Panc1 (cell line): ENCODE data around the gene CACNA1C. TPM values are rescaled to one million over a fixed set of nuclear protein-coding genes. Genes with fewer than 3 reads are reported as not detected.

Source experiments
- ATAC-seq: fragments of 200-7000 bp; cut with Tn5 transposase; 2 replicates; pipeline ENCODE4 v1.9.1; 2020; ENCODE audit warnings: mild to moderate bottlenecking, moderate library complexity
- BruUV-seq: library from RNA; stranded (reverse); fragments of 400-500 nt; replicated peaks from 2 replicates; lab custom pipeline; 2021; lab: Mats Ljungman, UMichigan
- CTCF ChIA-PET: fragments of 300-600 bp; sonication (Branson Sonifier 250); formaldehyde crosslinking; loops from one replicate; lab custom pipeline; 2022; ENCODE audit warnings: antibody characterized with exemption; lab: Charles Lee
- POLR2A ChIA-PET: fragments of 300-600 bp; sonication (Branson Sonifier 250); formaldehyde crosslinking; loops from one replicate; lab custom pipeline; 2022; ENCODE audit warnings: antibody characterized with exemption; lab: Charles Lee
- DNase-seq: peaks from one replicate; pipeline ENCODE4 v3.0.0-alpha.2; 2010; ENCODE audit warnings: low read depth, low spot score
- H3K27ac ChIP-seq: 2 replicates; pipeline ENCODE4 v1.5.1; 2011; ENCODE audit warnings: mild to moderate bottlenecking, low read length, inconsistent platforms
- H3K27me3 ChIP-seq: fragments of 200-500 bp; sonication (Bioruptor generic); 2 replicates; pipeline ENCODE4 v1.6.0; 2014; ENCODE audit warnings: low read length, inconsistent platforms; ENCODE audit not compliant: control insufficient read depth, insufficient read depth
- H3K36me3 ChIP-seq: fragments of 200-500 bp; sonication (Bioruptor generic); 2 replicates; pipeline ENCODE4 v1.5.1; 2014; ENCODE audit warnings: inconsistent platforms, mild to moderate bottlenecking, low read length, moderate library complexity; ENCODE audit not compliant: control insufficient read depth, insufficient read depth
- H3K4me1 ChIP-seq: 2 replicates; pipeline ENCODE4 v1.5.1; 2011; ENCODE audit warnings: inconsistent platforms, mild to moderate bottlenecking, low read length, moderate library complexity; ENCODE audit not compliant: control insufficient read depth, insufficient read depth
- H3K4me3 ChIP-seq, 2 experiments: 2 replicates each; pipeline ENCODE4 v1.5.1; 2011 to 2012; ENCODE audit warnings: low read depth in 2 of 2, low read length in 2 of 2, mild to moderate bottlenecking in 2 of 2, inconsistent platforms in 1 of 2, moderate library complexity in 1 of 2
- H3K9me3 ChIP-seq: fragments of 200-500 bp; sonication (Bioruptor generic); 2 replicates; pipeline ENCODE4 v1.5.1; 2014; ENCODE audit warnings: low read depth, mild to moderate bottlenecking, inconsistent platforms, low read length, moderate library complexity; ENCODE audit not compliant: control insufficient read depth, insufficient read depth
- CTCF ChIP-seq: fragments of 450-650 bp; IDR thresholded peaks from 2 replicates; pipeline ENCODE4 v1.5.1; 2017; ENCODE audit warnings: mild to moderate bottlenecking
- POLR2AphosphoS5 ChIP-seq: IDR thresholded peaks from 2 replicates; pipeline ENCODE4 v1.6.1; 2012; ENCODE audit warnings: mild to moderate bottlenecking, low read depth, low read length, moderate library complexity
- REST ChIP-seq, 2 experiments: IDR thresholded peaks; 2 replicates each; pipeline ENCODE4 v1.6.1; 2011 to 2012; ENCODE audit warnings: low read depth in 2 of 2, control low read depth in 1 of 2, low read length in 1 of 2, mild to moderate bottlenecking in 1 of 2, moderate library complexity in 1 of 2; ENCODE audit not compliant: insufficient read depth in 1 of 2
- SIN3A ChIP-seq: IDR thresholded peaks from 2 replicates; pipeline ENCODE4 v1.6.1; 2012; ENCODE audit warnings: low read depth, mild to moderate bottlenecking, low read length, moderate library complexity, borderline replicate concordance; ENCODE audit not compliant: insufficient read depth
- TCF7L2 ChIP-seq: IDR thresholded peaks from 2 replicates; pipeline ENCODE4 v1.6.1; 2011; ENCODE audit warnings: mild to moderate bottlenecking, low read depth, low read length, inconsistent platforms
- in situ Hi-C: cut with HindIII; loops from 2 replicates; pipeline ENCODE4 v1.10.0; 2016; ENCODE audit warnings: low sequenced_read_pairs, low pct_unique_long_range_greater_than_20kb
- intact Hi-C: fragments of 100-400 bp; cut with micrococcal nuclease; formaldehyde crosslinking; loops from one replicate; pipeline ENCODE4 v1.10.0; 2022; ENCODE audit not compliant: unreplicated experiment
- total RNA-seq: library from RNA; stranded (reverse); gene quantifications from one replicate; pipeline ENCODE4 v1.2.1, GENCODE V29; 2021; ENCODE audit not compliant: unreplicated experiment

CACNA1C gene
- total RNA-seq, 1 experiment from 2014 or later: 0.03 TPM

- ATAC-seq: no peak
- no TSS peak for BruUV-seq
- no peak; the same call in 1 of the 2 replicates for TF ChIP-seq CTCF
- no peak for TF ChIP-seq REST (IDR thresholded peaks at IDR 0.05; ENCODE audit: insufficient read depth in 1 of 2, low read depth in 2 of 2, low read length in 1 of 2)
- TF ChIP-seq SIN3A: no peak
- no peak for TF ChIP-seq TCF7L2
- TF ChIP-seq POLR2AphosphoS5: no peak
- no peak for DNase-seq
- Histone ChIP-seq H3K27me3 (no peaks in the 10 kb centered on the region; the same call in 1 of the 2 replicates), H3K27ac (no peak overlapping the region), H3K9me3 (no peaks in the 10 kb centered on the region), H3K4me3 (no peak overlapping the region), H3K36me3 (no peaks in the 10 kb centered on the region), H3K4me1 (no peaks in the 10 kb centered on the region)
- ChIA-PET CTCF (no interaction called here), POLR2A (no interaction called here)
- intact Hi-C loops: no loop called here
- in situ Hi-C loops: no loop called here
Measured at GRCh38 chr12:2652401-2653081, 599.8 kb downstream of the CACNA1C start.

GRCh38 chr12:2653461-2653965 lies 600.7 kb downstream of the CACNA1C start:
- H3K9me3 ChIP-seq: no peaks in the 10 kb centered on the region
- H3K4me1 ChIP-seq: no peaks in the 10 kb centered on the region
- TF ChIP-seq POLR2AphosphoS5: no peak
- TF ChIP-seq REST (IDR thresholded peaks at IDR 0.05; ENCODE audit: insufficient read depth in 1 of 2, low read depth in 2 of 2, low read length in 1 of 2): no peak
- TF ChIP-seq CTCF: no peak
- no peak for TF ChIP-seq SIN3A
- TF ChIP-seq TCF7L2: no peak
- no peaks in the 10 kb centered on the region for H3K36me3 ChIP-seq
- no peak overlapping the region for H3K27ac ChIP-seq
- POLR2A ChIA-PET: no interaction called here
- DNase-seq: no peak
- in situ Hi-C loops: no loop called here
- H3K4me3 ChIP-seq: no peak overlapping the region
- ATAC-seq: no peak
- no peaks in the 10 kb centered on the region; the same call in 1 of the 2 replicates for H3K27me3 ChIP-seq
- intact Hi-C loops: no loop called here
- BruUV-seq: no TSS peak
- CTCF ChIA-PET: no interaction called here
